Loucy (cell line): Measurements from ENCODE around the gene CHI3L1.

Source experiments
- H2AFZ ChIP-seq: fragments of 200-600 bp; sonication (generic); 2 replicates; pipeline ENCODE4 v1.6.0; 2016; ENCODE audit warnings: antibody characterized with exemption, mild to moderate bottlenecking, low read length, moderate library complexity
- H3F3A ChIP-seq: fragments of 200-600 bp; 2 replicates; pipeline ENCODE4 v1.6.0; 2016; ENCODE audit warnings: antibody characterized with exemption, low read depth, mild to moderate bottlenecking
- H3K27me3 ChIP-seq: fragments of 200-600 bp; sonication (generic); 2 replicates; pipeline ENCODE4 v1.6.1; 2014; ENCODE audit warnings: low read length, mild to moderate bottlenecking; ENCODE audit not compliant: insufficient read depth, poor library complexity, severe bottlenecking
- H3K36me3 ChIP-seq: fragments of 200-600 bp; sonication (generic); 2 replicates; pipeline ENCODE4 v1.6.1; 2016; ENCODE audit warnings: low read length; ENCODE audit not compliant: insufficient read depth
- H3K4me1 ChIP-seq: fragments of 200-600 bp; sonication (generic); 2 replicates; pipeline ENCODE4 v1.5.1; 2014; ENCODE audit warnings: low read length, mild to moderate bottlenecking; ENCODE audit not compliant: insufficient read depth, poor library complexity, severe bottlenecking
- H3K4me2 ChIP-seq: fragments of 200-600 bp; sonication (generic); 2 replicates; pipeline ENCODE4 v1.6.0; 2014; ENCODE audit warnings: antibody characterized with exemption, low read length, low read depth, mild to moderate bottlenecking; ENCODE audit not compliant: poor library complexity, severe bottlenecking
- H3K4me3 ChIP-seq: fragments of 200-600 bp; sonication (generic); 2 replicates; pipeline ENCODE4 v1.5.1; 2014; ENCODE audit warnings: low read length, mild to moderate bottlenecking, mixed read lengths; ENCODE audit not compliant: poor library complexity, severe bottlenecking
- H3K79me2 ChIP-seq: fragments of 200-600 bp; sonication (generic); 2 replicates; pipeline ENCODE4 v1.6.1; 2014; ENCODE audit warnings: low read length; ENCODE audit not compliant: insufficient read depth
- H3K9ac ChIP-seq: fragments of 200-600 bp; sonication (generic); 2 replicates; pipeline ENCODE4 v1.6.0; 2014; ENCODE audit warnings: mild to moderate bottlenecking, low read depth, low read length, moderate library complexity; ENCODE audit not compliant: poor library complexity, severe bottlenecking
- H3K9me2 ChIP-seq: fragments of 200-600 bp; sonication (generic); replicated peaks from 2 replicates; pipeline ENCODE4 v1.6.1; 2016; ENCODE audit warnings: low read depth, low read length, mixed read lengths
- H3K9me3 ChIP-seq: fragments of 200-600 bp; sonication (generic); 2 replicates; pipeline ENCODE4 v1.6.1; 2014; ENCODE audit warnings: mild to moderate bottlenecking, antibody characterized with exemption, low read length, low read depth; ENCODE audit not compliant: insufficient read depth
- H4K20me1 ChIP-seq: fragments of 200-600 bp; sonication (generic); 2 replicates; pipeline ENCODE4 v1.6.0; 2014; ENCODE audit warnings: antibody characterized with exemption, low read length, mild to moderate bottlenecking; ENCODE audit not compliant: insufficient read depth, poor library complexity, severe bottlenecking
- CTCF ChIP-seq: fragments of 200-600 bp; sonication (generic); conservative IDR thresholded peaks from 2 replicates; pipeline ENCODE4 v1.5.1; 2014; ENCODE audit warnings: mild to moderate bottlenecking, antibody characterized with exemption, low read length
- EZH2phosphoT487 ChIP-seq: fragments of 200-600 bp; IDR thresholded peaks from 2 replicates; pipeline ENCODE4 v1.6.1; 2018; ENCODE audit warnings: antibody characterized with exemption, mild to moderate bottlenecking, moderate library complexity, borderline replicate concordance

Gene CHI3L1

GRCh38 chr1:203133970-203134725 lies 52.4 kb downstream of the CHI3L1 start:
- H3K4me3 ChIP-seq, result no peak overlapping the region
- no peaks in the 10 kb centered on the region for H3K36me3 ChIP-seq
- no peaks in the 10 kb centered on the region for H3K9me3 ChIP-seq
- no peaks in the 10 kb centered on the region for H4K20me1 ChIP-seq
- TF ChIP-seq EZH2phosphoT487 (no peak), CTCF (no peak)
- H3K9me2 ChIP-seq, result no peaks in the 10 kb centered on the region
- peaks cover 14% of the 10 kb centered on the region for H3K4me1 ChIP-seq
- no peaks in the 10 kb centered on the region for H3F3A ChIP-seq
- no peaks in the 10 kb centered on the region for H3K79me2 ChIP-seq
- no peak overlapping the region for H2AFZ ChIP-seq
- no peaks in the 10 kb centered on the region for H3K27me3 ChIP-seq
- no peak overlapping the region for H3K9ac ChIP-seq
- H3K4me2 ChIP-seq, result no peak overlapping the region

- Histone ChIP-seq H3K9ac (no peak overlapping the region), H3K79me2 (no peaks in the 10 kb centered on the region), H4K20me1 (no peaks in the 10 kb centered on the region), H3F3A (no peaks in the 10 kb centered on the region), H3K36me3 (no peaks in the 10 kb centered on the region), H3K9me2 (no peaks in the 10 kb centered on the region), H3K4me1 (peaks cover 25% of the 10 kb centered on the region), H3K27me3 (no peaks in the 10 kb centered on the region), H3K4me3 (no peak overlapping the region), H2AFZ (no peak overlapping the region), H3K4me2 (no peak overlapping the region), H3K9me3 (no peaks in the 10 kb centered on the region)
- TF ChIP-seq EZH2phosphoT487 (no peak), CTCF (no peak)
Observed at GRCh38 chr1:203131548-203132200, 54.8 kb downstream of the CHI3L1 start.

GRCh38 chr1:203130358-203130985 lies 56.0 kb downstream of the CHI3L1 start:
- H3K9ac ChIP-seq, result no peak overlapping the region
- no peaks in the 10 kb centered on the region for H4K20me1 ChIP-seq
- H3K4me1 ChIP-seq, result peaks cover 17% of the 10 kb centered on the region
- TF ChIP-seq EZH2phosphoT487 (no peak), CTCF (no peak)
- H3K4me3 ChIP-seq, result no peak overlapping the region
- H3K79me2 ChIP-seq, result no peaks in the 10 kb centered on the region
- no peaks in the 10 kb centered on the region for H3K27me3 ChIP-seq
- H3K9me3 ChIP-seq, result no peaks in the 10 kb centered on the region
- no peak overlapping the region for H2AFZ ChIP-seq
- H3F3A ChIP-seq, result no peaks in the 10 kb centered on the region
- H3K4me2 ChIP-seq, result no peak overlapping the region
- H3K36me3 ChIP-seq, result no peaks in the 10 kb centered on the region
- H3K9me2 ChIP-seq, result no peaks in the 10 kb centered on the region
